ENCODE data around the gene VSIR.

The VSIR gene

DNA sequence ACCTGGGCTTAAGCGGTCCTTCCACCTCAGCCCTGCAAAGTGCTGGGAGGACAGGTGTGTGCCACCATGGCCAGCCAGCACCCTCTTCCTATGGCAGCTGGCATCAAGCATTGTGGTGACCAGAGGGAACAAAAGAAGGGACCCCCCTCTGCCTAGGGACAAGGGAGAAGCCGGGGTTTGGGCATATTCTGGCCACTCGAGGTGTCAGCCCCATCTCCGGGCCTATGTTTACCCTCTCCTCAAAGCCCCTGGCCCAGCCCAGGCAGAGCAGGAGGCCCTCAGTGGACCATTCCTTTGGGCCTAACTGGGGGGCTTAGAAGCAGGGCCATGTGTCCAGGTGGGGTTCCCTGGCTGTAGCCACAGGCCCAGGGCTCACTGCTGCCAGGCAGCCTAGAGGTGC is 23.9 kb downstream of the VSIR start:
- DNase-seq (ENCODE audit: low read depth in 1 of 2, low spot score in 1 of 2), result no peak

DNA sequence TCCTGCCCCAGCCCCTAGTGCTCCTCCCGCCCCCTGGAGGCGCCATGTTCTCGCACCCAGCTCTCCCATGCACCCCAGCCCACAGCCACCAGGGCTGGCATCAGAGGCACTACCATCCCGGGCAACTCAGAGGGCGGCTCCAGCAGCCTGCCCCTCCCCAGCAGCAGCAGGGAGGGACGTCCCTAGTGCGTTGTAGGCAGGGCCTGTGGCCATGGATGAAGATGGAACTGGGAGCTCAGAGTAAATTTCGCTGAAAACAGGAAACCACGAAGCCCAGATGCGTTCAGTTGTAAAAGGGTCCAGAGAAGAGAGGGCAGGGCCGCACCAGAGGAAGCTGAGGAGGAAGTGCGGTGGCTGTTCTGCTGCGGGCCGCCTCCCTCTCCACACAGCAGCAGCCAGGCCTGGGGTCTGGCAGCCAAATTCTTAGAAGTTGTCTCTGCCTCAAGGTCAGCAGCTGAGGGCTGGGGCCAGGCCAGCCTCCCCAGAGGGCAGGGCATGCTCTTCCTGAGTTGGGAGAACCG is 24.6 kb downstream of the VSIR start:
- peak in 1 of 2 donors; percentile 71 for DNase-seq (ENCODE audit: low read depth in 1 of 2, low spot score in 1 of 2)

- no peak for DNase-seq (ENCODE audit: low read depth in 1 of 2, low spot score in 1 of 2)
These were observed 25.5 kb downstream of the VSIR start for GRCh38 chr10:71747551-71748523.

GRCh38 chr10:71747039-71747531 is 26.2 kb downstream of the VSIR start:
- no peak for DNase-seq (ENCODE audit: low read depth in 1 of 2, low spot score in 1 of 2)

DNA sequence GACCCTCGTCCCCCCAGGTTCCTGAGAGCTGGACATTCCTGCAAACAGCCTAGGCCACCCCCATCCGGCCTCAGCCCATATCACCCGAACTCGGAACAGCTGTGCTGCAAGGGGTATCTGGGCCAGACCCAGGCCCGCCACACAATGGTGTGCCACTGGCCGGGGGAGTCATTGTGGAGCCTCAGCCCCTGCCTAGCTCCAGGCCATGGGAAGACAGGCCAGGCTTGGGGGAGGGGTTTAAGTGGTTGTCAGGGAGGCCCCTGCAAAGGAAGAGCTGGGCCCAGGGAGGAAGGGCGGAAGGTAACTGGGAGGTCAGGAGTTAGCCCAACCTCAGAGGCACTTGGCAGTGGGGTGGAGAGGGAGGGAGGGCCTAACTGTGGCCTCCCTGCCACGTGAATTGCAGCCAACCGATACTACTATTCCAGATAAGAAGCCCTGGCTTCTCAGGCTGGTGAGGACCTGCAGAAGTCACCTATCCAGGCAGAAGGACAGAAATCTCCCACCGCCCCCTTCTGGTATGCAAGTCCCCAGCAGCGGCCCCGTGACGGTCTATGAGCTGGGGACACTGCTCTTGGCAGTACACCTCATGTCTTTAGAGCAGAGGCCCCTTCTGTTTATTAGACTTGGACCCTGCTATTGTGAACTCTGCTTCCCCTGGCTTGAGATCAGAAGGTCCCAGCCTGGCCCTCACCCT is 26.8 kb downstream of the VSIR start:
- no peak for DNase-seq (ENCODE audit: low read depth in 1 of 2, low spot score in 1 of 2)

GRCh38 chr10:71745664-71746250 is 27.6 kb downstream of the VSIR start:
- DNase-seq (ENCODE audit: low read depth in 1 of 2, low spot score in 1 of 2), result no peak

DNA sequence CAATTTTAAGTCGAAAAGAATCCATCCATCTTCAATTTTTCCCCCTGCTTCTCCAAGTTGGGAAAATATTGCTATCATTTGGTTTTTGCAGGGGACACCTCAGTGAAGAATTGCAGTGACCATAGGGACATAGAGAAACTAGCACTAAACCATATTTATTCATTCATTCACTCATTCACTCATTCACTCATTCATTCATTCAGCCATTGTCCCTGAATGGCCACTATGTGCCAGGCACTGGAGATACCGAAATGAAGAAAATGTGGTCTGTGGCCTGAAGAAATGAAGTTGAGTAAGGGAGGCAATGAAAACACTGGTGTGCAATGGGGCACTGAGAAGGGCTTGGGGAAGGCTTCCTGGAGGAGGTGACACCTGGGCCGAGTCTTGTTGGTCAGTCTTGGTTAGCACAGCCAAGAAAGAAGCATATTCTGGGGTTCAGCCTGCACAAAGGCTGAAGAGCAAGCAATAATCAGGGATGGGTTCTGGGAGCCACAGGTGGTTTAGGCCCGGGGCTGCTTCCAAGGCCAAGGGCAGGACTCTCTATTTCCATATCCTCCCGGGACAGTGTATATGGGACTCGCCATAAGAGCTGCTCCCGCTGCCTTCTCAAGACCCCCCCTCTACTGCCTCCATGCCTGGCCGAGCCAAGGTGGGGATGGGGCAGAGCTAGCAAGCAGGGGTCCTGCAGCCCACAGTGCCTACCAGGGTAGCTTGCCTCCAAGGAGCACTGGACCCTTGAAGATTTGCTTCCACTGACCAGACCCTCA is 28.2 kb downstream of the VSIR start:
- no peak for DNase-seq (ENCODE audit: low read depth in 1 of 2, low spot score in 1 of 2)

GRCh38 chr10:71743866-71744265 is 29.5 kb downstream of the VSIR start:
- no peak for DNase-seq (ENCODE audit: low read depth in 1 of 2, low spot score in 1 of 2)

DNA sequence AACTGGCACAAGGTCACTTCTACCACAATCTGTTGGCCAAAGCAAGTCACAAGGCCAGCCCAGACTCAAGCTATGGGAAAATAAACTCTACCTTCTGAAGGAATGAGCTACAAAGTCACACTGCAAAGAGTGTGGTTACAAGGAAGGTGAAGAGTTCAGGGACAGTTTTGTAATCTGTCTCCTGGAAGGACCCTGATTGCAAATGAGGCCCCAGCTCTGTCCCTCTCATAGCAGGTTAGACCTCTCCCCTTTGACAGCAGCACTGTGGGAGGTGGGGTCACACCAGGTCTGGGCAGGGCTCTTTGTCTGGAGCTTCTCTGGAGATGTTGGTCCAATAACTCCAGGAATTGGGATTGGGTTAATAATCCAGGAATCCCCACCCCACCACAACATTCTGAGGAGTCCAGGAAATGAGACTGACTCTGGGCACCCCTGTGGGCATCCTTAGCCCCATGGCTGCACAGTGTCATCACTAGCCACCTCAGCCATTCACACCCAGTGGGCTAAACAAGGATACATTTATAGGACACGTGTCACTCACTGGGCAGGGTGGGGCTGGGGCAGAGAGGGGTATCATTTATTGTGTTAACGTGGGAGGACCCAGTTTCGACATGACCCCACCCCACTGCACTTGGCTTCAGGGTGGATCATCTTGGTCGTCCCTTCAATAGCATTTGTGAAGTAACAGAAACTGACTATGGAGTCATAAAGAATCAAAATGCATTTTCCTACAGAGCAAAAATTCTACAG is 30.1 kb downstream of the VSIR start:
- no peak for DNase-seq (ENCODE audit: low read depth in 1 of 2, low spot score in 1 of 2)

DNA sequence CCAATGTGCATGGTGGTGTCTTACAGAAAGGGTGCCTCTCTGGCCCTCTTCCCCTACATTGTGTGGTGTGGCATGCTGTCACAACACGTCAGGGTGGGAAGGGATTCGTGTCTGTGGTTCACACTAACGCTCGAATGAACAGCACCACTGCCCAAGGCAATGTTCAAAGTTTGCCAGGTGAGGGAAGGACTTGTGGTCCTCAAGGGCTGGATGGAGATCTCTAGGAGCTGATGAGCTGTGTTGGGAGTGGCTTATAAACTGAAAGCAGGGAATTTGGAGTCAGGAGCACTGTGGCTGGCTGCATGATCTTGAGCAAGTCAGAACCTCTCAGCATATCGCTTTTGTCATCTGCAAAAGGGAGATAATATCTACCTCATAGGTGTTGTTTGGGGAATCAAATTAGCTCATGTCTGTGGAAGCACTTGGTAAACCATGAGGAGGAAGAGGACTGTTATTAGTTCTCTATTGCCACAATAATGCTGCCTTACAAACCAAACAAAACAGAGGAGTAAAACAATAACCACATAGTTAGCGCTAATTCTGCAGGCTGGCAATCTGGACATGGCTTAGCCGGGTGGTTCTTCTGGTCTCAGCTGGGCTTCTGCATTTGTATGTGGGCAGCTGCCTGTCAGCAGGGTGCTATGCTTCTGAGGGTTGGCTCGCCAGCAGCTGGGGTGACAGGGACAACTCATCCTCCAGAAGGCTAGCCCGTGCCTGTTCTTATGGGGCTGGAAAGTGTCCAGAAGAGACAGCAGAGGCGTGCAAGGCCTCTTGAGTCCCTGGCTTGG is 30.8 kb downstream of the VSIR start:
- no peak for DNase-seq (ENCODE audit: low read depth in 1 of 2, low spot score in 1 of 2)

- DNase-seq (ENCODE audit: low read depth in 1 of 2, low spot score in 1 of 2), result no peak
These were observed 31.6 kb downstream of the VSIR start for GRCh38 chr10:71741671-71742070.

GRCh38 chr10:71741029-71741428 is 32.3 kb downstream of the VSIR start:
- DNase-seq (ENCODE audit: low read depth in 1 of 2, low spot score in 1 of 2), result no peak

DNA sequence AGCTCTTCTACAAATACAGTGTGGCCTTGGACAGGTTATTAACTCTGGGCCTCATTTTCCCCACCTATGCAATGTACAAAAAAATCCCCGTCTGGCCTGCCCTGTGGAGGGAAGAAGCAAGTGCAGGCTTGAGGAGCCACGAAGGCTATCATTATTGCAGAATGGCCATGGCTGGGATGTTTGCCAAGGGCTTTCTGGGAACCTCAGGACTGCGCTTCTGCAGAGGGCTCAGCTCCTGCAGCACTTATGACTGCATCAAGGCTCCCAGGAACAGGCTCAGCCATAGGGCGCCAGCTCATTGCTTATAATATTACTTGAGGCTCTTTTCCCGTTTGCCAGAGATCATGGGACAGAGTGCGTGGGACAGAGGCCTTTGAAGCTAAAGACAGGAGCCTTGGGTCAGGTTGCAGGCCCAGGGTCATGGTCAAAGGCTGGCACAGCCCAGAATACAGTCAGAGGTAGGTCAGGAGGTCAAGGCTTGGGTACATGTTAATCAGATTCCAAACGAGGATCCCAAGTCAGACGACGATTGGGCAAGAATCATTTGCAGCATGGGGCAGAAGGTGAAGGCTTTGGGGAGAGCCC is 33.2 kb downstream of the VSIR start:
- DNase-seq (ENCODE audit: low read depth in 1 of 2, low spot score in 1 of 2), result no peak

GRCh38 chr10:71739358-71739900 is 33.9 kb downstream of the VSIR start:
- no peak for DNase-seq (ENCODE audit: low read depth in 1 of 2, low spot score in 1 of 2)

DNA sequence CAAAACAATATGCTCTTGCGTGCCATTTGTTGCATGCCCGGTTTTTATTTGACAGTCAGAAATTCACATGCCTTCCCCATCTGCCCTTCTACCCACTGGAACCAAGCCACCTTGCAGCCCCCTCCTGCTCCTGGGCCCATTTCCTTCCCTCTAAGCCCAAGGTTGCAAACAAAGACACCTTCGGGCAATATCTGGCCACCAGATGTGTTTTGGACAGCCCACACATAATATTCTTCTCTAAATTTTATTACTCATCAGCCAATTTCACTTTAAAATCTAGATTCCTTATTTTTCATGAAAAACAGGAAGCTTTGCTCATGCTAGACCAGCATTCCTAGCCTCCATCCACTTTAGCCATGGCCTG is 35.5 kb downstream of the VSIR start:
- DNase-seq (ENCODE audit: low read depth in 1 of 2, low spot score in 1 of 2), result no peak

DNA sequence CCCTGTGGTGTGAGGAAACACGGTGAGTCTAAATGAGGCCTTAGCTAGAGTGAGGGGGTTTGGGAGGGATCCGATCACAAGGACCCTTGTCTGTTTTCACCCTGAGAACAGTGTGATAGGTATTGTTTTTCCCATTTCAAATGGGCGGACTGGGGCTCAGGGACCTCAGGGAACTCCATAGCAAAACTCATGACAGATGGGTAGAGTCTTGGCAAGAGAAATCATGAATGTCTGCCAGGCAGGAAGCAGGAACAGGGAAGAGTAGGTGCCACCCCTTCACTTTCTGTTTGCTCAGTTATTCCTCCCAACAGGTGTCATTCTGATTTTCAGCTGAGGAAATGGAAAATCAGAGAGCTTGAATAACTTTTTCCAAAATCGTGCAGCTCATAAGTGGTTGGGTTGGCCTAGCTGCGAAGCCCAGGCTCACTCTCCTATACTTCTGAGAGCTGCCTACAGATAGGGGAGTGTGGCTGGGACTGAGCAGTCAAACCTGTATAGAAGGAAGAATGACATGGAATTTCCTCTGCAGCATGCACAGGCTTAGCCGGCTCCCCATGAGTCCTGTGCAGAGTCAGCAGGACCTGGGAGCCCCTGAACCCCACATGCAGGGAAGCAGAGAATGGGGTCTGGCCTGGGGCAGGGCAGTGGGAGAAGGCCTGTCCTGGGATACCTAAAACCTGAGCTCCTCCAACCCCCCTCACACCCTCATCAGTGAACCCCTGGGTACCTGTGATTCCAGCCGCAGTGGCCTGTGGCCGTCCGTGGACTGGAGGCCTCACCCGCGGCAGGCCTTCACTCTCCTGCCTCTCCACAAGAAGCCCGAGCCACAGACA is 36.1 kb downstream of the VSIR start:
- no peak for DNase-seq (ENCODE audit: low read depth in 1 of 2, low spot score in 1 of 2)

DNA sequence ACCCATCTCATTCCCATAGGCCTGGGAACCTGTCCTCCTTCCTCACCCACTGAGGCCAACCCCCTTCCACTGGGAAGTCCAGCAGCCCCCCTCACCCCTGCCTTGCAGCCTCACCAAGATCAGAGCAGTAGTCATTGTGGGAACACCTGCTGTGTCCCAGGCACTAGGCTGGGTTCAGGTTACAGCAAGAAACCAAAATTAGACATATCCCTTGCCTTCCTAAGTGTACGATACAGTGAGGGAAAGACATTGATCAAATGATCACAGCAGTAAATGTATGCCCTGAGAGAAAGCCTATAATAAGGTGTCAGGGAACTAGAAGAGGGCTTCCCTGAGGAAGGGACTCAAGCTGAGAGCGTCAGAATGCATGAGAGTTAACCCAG is 36.8 kb downstream of the VSIR start:
- no peak for DNase-seq (ENCODE audit: low read depth in 1 of 2, low spot score in 1 of 2)

Measured in stimulated activated CD4-positive, alpha-beta T cell treated with anti-CD3 and anti-CD28 coated beads, Interleukin-15, amount 100 ng/mL, for 1 hour (primary cell).